GM12873 (cell line): ENCODE measurements around the gene SLC26A1.

Experiments
- CTCF ChIP-seq: IDR thresholded peaks from 2 replicates; pipeline ENCODE4 v1.5.1; 2012; ENCODE audit warnings: low read depth, mild to moderate bottlenecking, moderate library complexity, low read length, control low read depth; ENCODE audit not compliant: insufficient read depth; ENCODE audit errors: missing control alignments

SLC26A1 gene

GRCh38 chr4:993111-994029, at the start of gene SLC26A1:
Gene SLC26A1, minus strand, starts transcription at chr4:993404. Its CDS starts 1,701 bp downstream, at chr4:991703.
- TF ChIP-seq CTCF: no peak

GRCh38 chr4:1042352-1043055, 49.3 kb upstream of the SLC26A1 start:
- no peak for TF ChIP-seq CTCF

DNA sequence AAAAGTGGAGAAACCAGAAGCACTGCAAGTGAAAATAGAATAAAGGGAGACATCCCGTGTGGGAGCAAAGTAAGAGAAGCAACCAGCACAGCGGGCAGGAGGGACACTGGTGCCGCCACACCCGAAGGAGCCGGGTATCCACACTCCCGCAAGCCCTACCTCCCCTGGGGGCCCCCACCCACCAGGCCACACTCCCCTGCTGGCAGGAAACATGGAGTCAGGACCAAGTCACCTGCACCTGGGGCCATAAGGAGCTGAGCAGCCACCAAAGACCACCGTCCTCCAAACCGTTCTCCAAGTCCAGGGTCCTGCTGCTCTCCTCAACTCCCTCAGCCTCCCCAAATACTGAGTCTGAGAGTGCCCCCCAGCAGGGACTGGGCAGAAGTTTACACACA, 48.7 kb upstream of the SLC26A1 start:
- no peak for TF ChIP-seq CTCF

- no peak for TF ChIP-seq CTCF
Measured at GRCh38 chr4:1041147-1041935, 48.1 kb upstream of the SLC26A1 start.

GRCh38 chr4:1040344-1041146, 47.3 kb upstream of the SLC26A1 start:
- TF ChIP-seq CTCF: no peak

DNA sequence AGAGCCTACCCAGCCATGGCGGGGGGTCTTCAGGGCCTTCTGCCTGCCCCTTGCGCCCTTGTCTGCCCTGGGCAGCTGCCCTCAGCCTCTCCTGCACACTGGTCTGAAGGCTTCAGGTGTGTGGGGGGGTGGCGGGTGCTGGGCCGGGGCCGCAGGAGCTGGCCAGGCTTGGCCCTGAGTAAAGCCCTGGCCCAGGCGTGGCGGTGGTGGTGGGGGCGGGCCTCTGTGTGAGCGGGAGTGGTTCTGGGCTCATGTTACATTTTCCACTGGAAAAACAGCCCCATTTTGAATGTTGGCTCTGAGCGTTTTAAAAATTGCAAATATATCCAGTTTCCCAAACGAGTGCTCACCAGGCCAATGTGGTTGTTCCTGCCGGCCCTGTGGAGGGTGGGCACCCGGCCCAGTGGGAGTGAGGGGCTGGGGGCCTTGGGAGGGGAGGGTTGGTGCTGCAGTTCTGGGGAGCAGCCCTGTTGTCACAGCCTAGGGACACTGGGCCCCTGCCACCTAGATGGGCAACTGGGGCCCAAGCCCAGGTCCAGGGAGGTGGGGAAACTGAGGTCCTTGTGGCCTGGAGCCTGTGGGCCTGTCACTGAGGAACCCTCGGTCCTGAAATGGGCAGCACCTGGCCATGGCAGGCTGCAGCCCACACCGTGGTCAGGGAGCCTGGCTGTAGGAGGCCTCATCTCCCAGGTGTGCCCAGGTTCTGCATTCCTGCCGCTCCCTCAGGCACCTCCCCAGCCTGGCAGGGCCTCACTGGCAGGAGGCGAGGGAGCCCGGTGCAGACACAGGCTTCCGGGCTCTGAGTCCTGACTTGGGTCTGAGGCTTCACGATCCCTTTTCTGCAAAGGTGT, 46.5 kb upstream of the SLC26A1 start:
- TF ChIP-seq CTCF: no peak
